Thoracic aorta (tissue), 2 donors: ENCODE results near the gene DNAL1. TPM values are rescaled to one million over a fixed set of nuclear protein-coding genes. Genes with fewer than 3 reads are reported as not detected.

Experiments used
- ATAC-seq: fragments of 150-250 bp; one replicate; pipeline ENCODE4 v1.8.0; 2017; ENCODE audit warnings: low read depth; ENCODE audit not compliant: insufficient number of reproducible peaks, low FRiP score
- DNase-seq: peaks from one replicate; pipeline ENCODE4 v3.0.0-alpha.2; 2020; ENCODE audit warnings: low spot score
- H3K27ac ChIP-seq, 2 donors: fragments of 200-600 bp; sonication (generic); 1 replicate in 1 of 2; 2 replicates in 1 of 2; pipeline ENCODE4 v1.5.1; 2016; ENCODE audit warnings: mild to moderate bottlenecking in 2 of 2, moderate library complexity in 2 of 2
- H3K27me3 ChIP-seq: fragments of 200-600 bp; sonication (generic); replicated peaks from 2 replicates; pipeline ENCODE4 v1.6.0; 2016; ENCODE audit warnings: mild to moderate bottlenecking; ENCODE audit not compliant: insufficient read depth
- H3K36me3 ChIP-seq: fragments of 200-600 bp; sonication (generic); one replicate; pipeline ENCODE4 v1.5.1; 2016
- H3K4me1 ChIP-seq, 2 donors: fragments of 200-600 bp; sonication (generic); 1 replicate in 1 of 2; 2 replicates in 1 of 2; pipeline versions ENCODE4 v1.5.1 to v1.6.0; 2016; ENCODE audit warnings: low read depth in 2 of 2, mild to moderate bottlenecking in 1 of 2; ENCODE audit not compliant: control insufficient read depth in 1 of 2
- H3K4me3 ChIP-seq: fragments of 200-600 bp; sonication (generic); 2 replicates; pipeline ENCODE4 v1.5.1; 2016; ENCODE audit warnings: mild to moderate bottlenecking
- H3K9me3 ChIP-seq: fragments of 200-600 bp; sonication (generic); 2 replicates; pipeline ENCODE4 v1.5.1; 2016
- CTCF ChIP-seq: fragments of 200-600 bp; sonication (generic); IDR thresholded peaks from one replicate; pipeline ENCODE4 v1.5.1; 2019; ENCODE audit warnings: antibody characterized with exemption
- total RNA-seq, 2 donors: library from RNA; depleted of rRNA; stranded (reverse); fragments of >200 nt; gene quantifications; one replicate each; pipeline versions ENCODE4 v1.1.0 to v1.2.3, GENCODE V29; 2016

The DNAL1 gene
- total RNA-seq, 2 donors from 2014 or later, result 13.0 to 20.7 TPM

DNA sequence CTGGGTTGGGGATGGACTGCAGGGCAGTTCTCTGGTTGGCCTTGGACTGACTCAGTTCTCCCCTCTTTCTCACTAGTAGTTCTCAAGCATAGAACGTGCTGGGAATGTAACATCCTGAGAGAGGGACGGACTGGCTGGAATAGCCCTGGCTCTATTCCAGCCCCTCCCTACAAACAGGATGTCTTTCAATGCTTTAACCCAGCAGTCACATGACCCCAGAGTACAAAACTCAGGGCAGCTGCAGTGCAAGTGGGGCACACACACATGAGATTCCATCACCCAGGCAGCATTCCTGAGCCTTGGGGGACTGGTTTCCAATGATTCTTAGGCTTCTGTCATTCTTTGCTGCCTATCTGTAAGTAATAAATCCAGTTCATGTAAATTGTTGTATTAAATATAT lies 34.1 kb upstream of the DNAL1 start:
- TF ChIP-seq CTCF, result no peak
- Histone ChIP-seq H3K27me3 (no peaks in the 10 kb centered on the region), H3K36me3 (no peaks in the 10 kb centered on the region), H3K4me1 (peaks cover 0 to 9% of the 10 kb centered on the region in 2 donors), H3K27ac (no peak overlapping the region), H3K4me3 (no peak overlapping the region), H3K9me3 (no peaks in the 10 kb centered on the region)
- ATAC-seq (no peak), DNase-seq (no peak)

- TF ChIP-seq CTCF, result no peak
- no peaks in the 10 kb centered on the region for H3K36me3 ChIP-seq
- peak within 1 kb of the TSS; percentile 87 for H3K4me3 ChIP-seq
- peak within 1 kb of the TSS; percentile 87 to 90 for H3K27ac ChIP-seq
- peak; percentile 68 for ATAC-seq
- no peaks in the 10 kb centered on the region for H3K27me3 ChIP-seq
- peak; percentile 9 for DNase-seq
- H3K9me3 ChIP-seq, result no peaks in the 10 kb centered on the region
- H3K4me1 ChIP-seq, result peaks cover 0 to 9% of the 10 kb centered on the region in 2 donors
Observed at GRCh38 chr14:73612339-73613045, 32.3 kb upstream of the DNAL1 start, which contains the start of gene ACOT6. ACOT6 (plus strand) TSS chr14:73612517; CDS start chr14:73612572, 55 bp downstream.

- Histone ChIP-seq H3K4me3 (peak overlapping the region; percentile 87), H3K9me3 (no peaks in the 10 kb centered on the region), H3K27me3 (no peaks in the 10 kb centered on the region), H3K27ac (peak overlapping the region; percentile 87 to 90), H3K36me3 (no peaks in the 10 kb centered on the region), H3K4me1 (peaks cover 0 to 9% of the 10 kb centered on the region in 2 donors)
- DNase-seq (no peak), ATAC-seq (no peak)
- TF ChIP-seq CTCF, result no peak
Observed at GRCh38 chr14:73613046-73613383, 31.8 kb upstream of the DNAL1 start.

DNA sequence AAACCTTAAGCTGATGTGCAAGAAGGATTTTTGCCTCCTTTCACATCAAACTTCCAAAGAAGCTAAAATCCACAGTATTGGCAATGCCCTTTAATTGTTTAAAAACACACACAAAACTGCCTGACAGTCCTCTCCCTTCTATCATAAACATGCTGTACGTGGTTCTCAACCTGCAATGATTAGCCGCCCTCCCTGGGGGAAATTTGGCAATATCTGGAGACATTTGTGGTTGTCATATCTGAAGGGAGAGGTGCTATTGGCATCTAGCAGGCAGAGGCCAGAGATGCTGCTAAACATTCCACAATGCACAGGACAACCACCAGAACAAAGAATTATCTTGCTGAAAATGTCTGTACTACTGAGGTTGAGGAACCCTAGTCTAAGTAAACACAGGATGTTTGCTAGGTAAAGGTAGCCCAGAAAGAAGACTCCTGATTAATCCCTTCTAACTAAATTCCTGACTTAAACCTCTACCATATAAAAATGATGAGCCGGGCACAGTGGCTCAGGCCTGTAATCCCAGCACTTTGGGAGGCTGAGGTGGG lies 31.3 kb upstream of the DNAL1 start:
- Histone ChIP-seq H3K36me3 (no peaks in the 10 kb centered on the region), H3K27me3 (no peaks in the 10 kb centered on the region), H3K27ac (peak overlapping the region; percentile 87 to 90), H3K4me3 (peak overlapping the region; percentile 87), H3K4me1 (peaks cover 0 to 9% of the 10 kb centered on the region in 2 donors), H3K9me3 (no peaks in the 10 kb centered on the region)
- ATAC-seq (no peak), DNase-seq (no peak)
- TF ChIP-seq CTCF, result no peak

GRCh38 chr14:73616831-73617230 lies 28.0 kb upstream of the DNAL1 start:
- Histone ChIP-seq H3K27ac (no peak overlapping the region), H3K36me3 (no peaks in the 10 kb centered on the region), H3K27me3 (no peaks in the 10 kb centered on the region), H3K4me3 (no peak overlapping the region), H3K9me3 (no peaks in the 10 kb centered on the region), H3K4me1 (peaks cover 0 to 9% of the 10 kb centered on the region in 2 donors)
- DNase-seq (no peak), ATAC-seq (no peak)
- no peak for TF ChIP-seq CTCF
